KOPT-K1 (cell line): ENCODE measurements around the gene ANO10.
"Not testable (repeated sequence)": the region's sequence is repeated elsewhere in the genome, so short reads cannot be mapped to it uniquely, and the experiment has no call there.

Source experiments
- H3K27ac ChIP-seq: fragments of 200-600 bp; sonication (generic); 2 replicates; pipeline ENCODE4 v1.5.1; 2016; ENCODE audit warnings: antibody characterized with exemption, mild to moderate bottlenecking, low read depth, low read length; ENCODE audit not compliant: poor library complexity, severe bottlenecking
- H3K36me3 ChIP-seq: fragments of 200-600 bp; sonication (generic); 2 replicates; pipeline ENCODE4 v1.5.1; 2017; ENCODE audit warnings: antibody characterized with exemption, mild to moderate bottlenecking, low read length, moderate library complexity; ENCODE audit not compliant: insufficient read depth
- H3K9me3 ChIP-seq: fragments of 200-600 bp; sonication (generic); 2 replicates; pipeline ENCODE4 v1.5.1; 2017; ENCODE audit warnings: antibody characterized with exemption, low read length, mild to moderate bottlenecking; ENCODE audit not compliant: insufficient read depth, poor library complexity, severe bottlenecking

The ANO10 gene

GRCh38 chr3:43461345-43461744, 160.5 kb downstream of the ANO10 start:
- H3K27ac ChIP-seq = no peak overlapping the region

GRCh38 chr3:43457038-43457437, 164.8 kb downstream of the ANO10 start:
- H3K9me3 ChIP-seq, H3K36me3 ChIP-seq, H3K27ac ChIP-seq: not testable (repeated sequence)

More at GRCh38 chr3:43461345-43461744, 160.5 kb downstream of the ANO10 start:
- Histone ChIP-seq H3K36me3 (no peaks in the 10 kb centered on the region), H3K9me3 (peaks cover 9% of the 10 kb centered on the region)

- Histone ChIP-seq H3K27ac (no peak overlapping the region), H3K36me3 (no peaks in the 10 kb centered on the region), H3K9me3 (no peaks in the 10 kb centered on the region)
Observed at GRCh38 chr3:43455233-43455632, 166.6 kb downstream of the ANO10 start.

GRCh38 chr3:43453981-43454380, 167.8 kb downstream of the ANO10 start:
- H3K27ac ChIP-seq = no peak overlapping the region
- no peaks in the 10 kb centered on the region for H3K9me3 ChIP-seq
- H3K36me3 ChIP-seq = no peaks in the 10 kb centered on the region

- H3K9me3 ChIP-seq = no peaks in the 10 kb centered on the region
- H3K36me3 ChIP-seq = no peaks in the 10 kb centered on the region
- no peak overlapping the region for H3K27ac ChIP-seq
Observed at GRCh38 chr3:43451670-43452254, 170.0 kb downstream of the ANO10 start.

- H3K27ac ChIP-seq = no peak overlapping the region
- no peaks in the 10 kb centered on the region for H3K36me3 ChIP-seq
- H3K9me3 ChIP-seq = no peaks in the 10 kb centered on the region
Observed at GRCh38 chr3:43448098-43448497, 173.7 kb downstream of the ANO10 start.

GRCh38 chr3:43445820-43446219, 176.0 kb downstream of the ANO10 start:
- no peaks in the 10 kb centered on the region for H3K9me3 ChIP-seq
- no peaks in the 10 kb centered on the region for H3K36me3 ChIP-seq
- no peak overlapping the region for H3K27ac ChIP-seq

GRCh38 chr3:43442872-43443395, 178.9 kb downstream of the ANO10 start:
- H3K36me3 ChIP-seq = no peaks in the 10 kb centered on the region

GRCh38 chr3:43436507-43437140, 185.2 kb downstream of the ANO10 start:
- Histone ChIP-seq H3K27ac (no peak overlapping the region), H3K9me3 (no peaks in the 10 kb centered on the region), H3K36me3 (no peaks in the 10 kb centered on the region)

More at GRCh38 chr3:43442872-43443395, 178.9 kb downstream of the ANO10 start:
- Histone ChIP-seq H3K9me3 (no peaks in the 10 kb centered on the region), H3K27ac (no peak overlapping the region)

GRCh38 chr3:43435706-43436105, 186.1 kb downstream of the ANO10 start:
- Histone ChIP-seq H3K36me3 (no peaks in the 10 kb centered on the region), H3K27ac (no peak overlapping the region), H3K9me3 (no peaks in the 10 kb centered on the region)

- H3K27ac ChIP-seq = no peak overlapping the region
- no peaks in the 10 kb centered on the region for H3K9me3 ChIP-seq
- H3K36me3 ChIP-seq = no peaks in the 10 kb centered on the region
Observed at GRCh38 chr3:43434431-43434830, 187.4 kb downstream of the ANO10 start.

- no peaks in the 10 kb centered on the region for H3K9me3 ChIP-seq
Observed at GRCh38 chr3:43432462-43432861, 189.3 kb downstream of the ANO10 start.

GRCh38 chr3:43426388-43426787, 195.4 kb downstream of the ANO10 start:
- Histone ChIP-seq H3K27ac (no peak overlapping the region), H3K36me3 (no peaks in the 10 kb centered on the region), H3K9me3 (peaks cover 7% of the 10 kb centered on the region)

More at GRCh38 chr3:43432462-43432861, 189.3 kb downstream of the ANO10 start:
- no peak overlapping the region for H3K27ac ChIP-seq
- H3K36me3 ChIP-seq = no peaks in the 10 kb centered on the region

GRCh38 chr3:43425829-43426228, 196.0 kb downstream of the ANO10 start:
- Histone ChIP-seq H3K36me3 (no peaks in the 10 kb centered on the region), H3K9me3 (peaks cover 7% of the 10 kb centered on the region), H3K27ac (no peak overlapping the region)

- H3K27ac ChIP-seq = no peak overlapping the region
- H3K36me3 ChIP-seq = no peaks in the 10 kb centered on the region
- peaks cover 7% of the 10 kb centered on the region for H3K9me3 ChIP-seq
Observed at GRCh38 chr3:43423639-43424038, 198.2 kb downstream of the ANO10 start.

- no peak overlapping the region for H3K27ac ChIP-seq
- no peaks in the 10 kb centered on the region for H3K36me3 ChIP-seq
- H3K9me3 ChIP-seq = peaks cover 7% of the 10 kb centered on the region
Observed at GRCh38 chr3:43423142-43423541, 198.7 kb downstream of the ANO10 start.
